A549 (cell line): ENCODE data around the gene SHH. TPM values are rescaled to one million over a fixed set of nuclear protein-coding genes. Genes with fewer than 3 reads are reported as not detected.

Experiments
- ATAC-seq, 2 experiments: fragments of 200-7000 bp in 1 of 2; fragments of >200 bp in 1 of 2; cut with Nextera tagmentation in 1 of 2; cut with Tn5 transposase in 1 of 2; 3 replicates each; pipeline versions ENCODE4 v1.8.0 to v1.9.1; 2018 to 2020; ENCODE audit warnings: mild to moderate bottlenecking in 1 of 2, moderate library complexity in 1 of 2
- CTCF ChIA-PET: fragments of 300-600 bp; sonication (Branson Sonifier 250); formaldehyde crosslinking; extraction: SDS; loops from one replicate; lab custom pipeline; 2021; ENCODE audit warnings: antibody characterized with exemption, inconsistent platforms; lab: Yijun Ruan, JAX
- POLR2A ChIA-PET: fragments of 350-600 bp; formaldehyde crosslinking; extraction: SDS; loops from one replicate; lab custom pipeline; 2021; ENCODE audit warnings: antibody characterized with exemption, inconsistent platforms; lab: Yijun Ruan, JAX
- DNase-seq, 2 experiments: peaks; one replicate each; pipeline versions ENCODE4 v3.0.0 to v3.0.0-alpha.2; 2011 to 2016; ENCODE audit warnings: low read depth in 1 of 2, low spot score in 1 of 2
- FAIRE-seq: peaks from 2 replicates; lab custom pipeline; 2011; peaks lifted over from hg19 to GRCh38; lab: Jason Lieb, UNC
- H3K27ac ChIP-seq, 2 experiments: fragments of >200 bp; sonication (Bioruptor Twin); formaldehyde crosslinking; 3 replicates each; pipeline ENCODE4 v1.5.1; 2016 to 2017
- H3K4me1 ChIP-seq: fragments of >200 bp; sonication (Bioruptor Twin); formaldehyde crosslinking; 3 replicates; pipeline ENCODE4 v1.6.1; 2016
- H3K4me2 ChIP-seq: fragments of >200 bp; sonication (Bioruptor Twin); formaldehyde crosslinking; 3 replicates; pipeline ENCODE4 v1.6.1; 2016
- H3K4me3 ChIP-seq: fragments of >200 bp; sonication (Bioruptor Twin); formaldehyde crosslinking; 3 replicates; pipeline ENCODE4 v1.5.1; 2016
- H3K9me3 ChIP-seq: fragments of >200 bp; sonication (Bioruptor Twin); formaldehyde crosslinking; 3 replicates; pipeline ENCODE4 v1.6.1; 2016
- CEBPB ChIP-seq, 2 experiments: fragments of >200 bp in 1 of 2; sonication (Bioruptor Twin) in 1 of 2; formaldehyde crosslinking in 1 of 2; IDR thresholded peaks; 2 replicates each; pipeline ENCODE4 v1.6.1; 2012 to 2016
- CHD4 ChIP-seq: fragments of 200-600 bp; sonication (generic); IDR thresholded peaks from 2 replicates; pipeline ENCODE4 v1.6.1; 2016; ENCODE audit warnings: antibody characterized with exemption, mild to moderate bottlenecking, borderline replicate concordance
- EHF ChIP-seq: fragments of 250-450 bp; sonication (Bioruptor Pico); IDR thresholded peaks from 2 replicates; pipeline ENCODE4 v1.5.0; 2020; ENCODE audit warnings: mild to moderate bottlenecking
- EHMT2 ChIP-seq: fragments of 200-600 bp; sonication (generic); IDR thresholded peaks from 2 replicates; pipeline ENCODE4 v1.6.1; 2016; ENCODE audit warnings: antibody characterized with exemption, low read depth, mild to moderate bottlenecking, moderate library complexity
- EP300 ChIP-seq, 2 experiments: fragments of >200 bp; sonication (Bioruptor Twin); formaldehyde crosslinking; IDR thresholded peaks; 2 replicates in 1 of 2; 3 replicates in 1 of 2; pipeline ENCODE4 v1.6.1; 2016 to 2017
- FOXS1 ChIP-seq: fragments of 250-450 bp; sonication (Bioruptor Pico); IDR thresholded peaks from 2 replicates; pipeline ENCODE4 v1.5.0; 2020; ENCODE audit warnings: mild to moderate bottlenecking, moderate library complexity
- HEYL ChIP-seq: fragments of 250-450 bp; sonication (Bioruptor Pico); IDR thresholded peaks from 2 replicates; pipeline ENCODE4 v1.8.0; 2021; ENCODE audit warnings: mild to moderate bottlenecking, moderate library complexity
- HOXA7 ChIP-seq: fragments of 250-450 bp; sonication (Bioruptor Pico); IDR thresholded peaks from 2 replicates; pipeline ENCODE4 v1.5.0; 2020; ENCODE audit warnings: mild to moderate bottlenecking, moderate library complexity
- JUNB ChIP-seq: fragments of >200 bp; sonication (Bioruptor Twin); formaldehyde crosslinking; IDR thresholded peaks from 2 replicates; pipeline ENCODE4 v1.6.1; 2016
- MAZ ChIP-seq: fragments of 150-350 bp; IDR thresholded peaks from 2 replicates; pipeline ENCODE4 v1.6.1; 2014; ENCODE audit warnings: antibody characterized with exemption, low read depth, low read length, borderline replicate concordance
- PHF8 ChIP-seq: fragments of 200-600 bp; sonication (generic); IDR thresholded peaks from 2 replicates; pipeline ENCODE4 v1.6.1; 2016; ENCODE audit warnings: low read depth, mild to moderate bottlenecking, antibody characterized with exemption, moderate library complexity, borderline replicate concordance
- POLR2AphosphoS2 ChIP-seq: conservative IDR thresholded peaks from 2 replicates; pipeline ENCODE4 v1.6.1; 2012; ENCODE audit warnings: low read length, improper control_type of control experiment, inconsistent platforms
- SREBF2 ChIP-seq: fragments of 450-650 bp; IDR thresholded peaks from 2 replicates; pipeline ENCODE4 v1.6.1; 2014; ENCODE audit warnings: mild to moderate bottlenecking, moderate library complexity
- TP53 ChIP-seq: fragments of 250-450 bp; sonication (Bioruptor Pico); IDR thresholded peaks from 2 replicates; pipeline ENCODE4 v1.5.0; 2021; ENCODE audit warnings: mild to moderate bottlenecking, moderate library complexity
- ZFP36 ChIP-seq: fragments of 450-650 bp; IDR thresholded peaks from 2 replicates; pipeline ENCODE4 v1.6.1; 2014; ENCODE audit warnings: borderline replicate concordance; ENCODE audit not compliant: partially characterized antibody
- ZSCAN20 ChIP-seq: fragments of 250-450 bp; sonication (Bioruptor Pico); IDR thresholded peaks from 2 replicates; pipeline ENCODE4 v1.8.0; 2022; ENCODE audit warnings: mild to moderate bottlenecking, moderate library complexity
- WGBS: methylation state at CpG from one replicate; pipeline ENCODE4 v1.1.6; 2017; ENCODE audit errors: missing lambda C conversion rate; 5-methylcytosine and 5-hydroxymethylcytosine counted together
- polyA plus RNA-seq, 4 experiments: library from polyadenylated mRNA; depleted of rRNA in 3 of 4; stranded (reverse); fragments of >200 nt; fragmentation: RNase III in 1 of 4; extraction: RNeasy Plus Mini Kit Qiagen cat#74134 plus additional on column Dnase treatment in 1 of 4; gene quantifications; 2 replicates in 3 of 4; 3 replicates in 1 of 4; pipeline ENCODE4 v1.2.3, GENCODE V29; 2011 to 2017
- TF ChIP-seq, protein P1 (sequence below): IDR thresholded peaks from 2 replicates; pipeline ENCODE4 v1.6.1; 2012; ENCODE audit warnings: low read depth, borderline replicate concordance
- TF ChIP-seq, protein P2 (sequence below): IDR thresholded peaks from 2 replicates; pipeline ENCODE4 v1.6.1; 2012
- TF ChIP-seq, protein P3 (sequence below): fragments of 450-650 bp; IDR thresholded peaks from 2 replicates; pipeline ENCODE4 v1.6.1; 2014; ENCODE audit warnings: antibody characterized with exemption
- TF ChIP-seq, protein P4 (sequence below): IDR thresholded peaks from 2 replicates; pipeline ENCODE4 v1.6.1; 2012
- TF ChIP-seq, protein P5 (sequence below): fragments of 250-450 bp; sonication (Bioruptor Pico); IDR thresholded peaks from 2 replicates; pipeline ENCODE4 v1.5.0; 2020; ENCODE audit warnings: low read depth, mild to moderate bottlenecking, moderate library complexity

SHH gene
- polyA plus RNA-seq, 2 of the 4 experiments (the other 2 are of a cell fraction), result 0.84 to 1.2 TPM

DNA sequence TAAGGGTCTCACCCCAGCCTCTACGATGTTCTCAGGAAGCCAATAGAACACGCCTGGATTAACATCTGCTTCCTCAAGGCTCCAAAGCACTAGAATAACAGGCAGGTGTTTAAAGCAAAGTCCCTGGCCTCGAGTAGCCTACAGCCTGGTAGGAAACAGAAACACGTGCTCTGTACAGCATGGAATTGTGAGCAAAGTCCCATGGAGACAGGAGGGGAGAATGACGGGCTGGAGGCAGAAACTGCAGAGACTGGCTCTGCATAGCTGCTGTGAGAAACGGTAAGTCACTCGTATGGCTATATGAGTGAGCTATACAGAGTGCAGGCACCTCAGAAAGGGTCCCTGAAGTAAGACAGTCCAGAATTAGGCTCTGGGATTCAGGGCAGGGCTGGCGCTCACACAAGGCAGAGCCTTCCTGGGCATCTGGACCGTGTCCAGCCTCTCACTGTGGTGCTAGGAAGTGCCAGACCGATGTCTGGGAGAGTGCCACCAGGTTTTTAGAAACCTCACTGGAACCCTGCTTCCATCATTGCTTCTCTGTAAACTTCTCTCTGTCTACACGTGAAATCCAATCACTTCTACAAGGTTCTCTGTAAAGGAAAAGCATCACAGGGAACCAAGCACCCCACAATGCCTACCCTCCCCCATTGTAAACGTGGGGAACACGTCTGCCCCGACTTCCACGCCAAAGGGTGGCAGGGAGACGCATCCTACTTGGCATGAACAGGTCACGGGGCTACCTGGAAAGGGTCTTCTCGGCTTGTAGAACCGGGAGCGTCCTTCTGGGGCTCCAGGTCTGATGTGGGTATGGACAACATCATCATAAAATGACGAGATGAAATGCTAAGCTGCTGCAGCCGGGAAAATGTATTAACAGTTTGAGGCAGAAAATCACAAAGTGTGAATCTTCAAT, 38.8 kb upstream of the SHH start:
- 0 out of 3 replicates have a peak, but pooled peaks cover 6% of the 10 kb centered on the region for H3K9me3 ChIP-seq
- ATAC-seq (no peak; a peak in 2 of 6 replicates), FAIRE-seq (no peak), DNase-seq (no peak)
- no peak overlapping the region for H3K4me3 ChIP-seq
- ChIA-PET POLR2A (no interaction called here), CTCF (interaction anchor here (1.2 kb wide), 1 partner anchor 622 kb away, joined by 3 read pairs; no protein-coding TSS in a partner anchor)
- WGBS, result 68% methylated on average over 22 of the region's 22 CpGs
- 0 out of 3 replicates have a peak, but pooled peaks cover 6% of the 10 kb centered on the region for H3K4me1 ChIP-seq
- TF ChIP-seq CHD4 (no peak), HOXA7 (CRISPR knock-in tag) (no peak), SREBF2 (no peak), FOXS1 (CRISPR knock-in tag) (no peak), EHF (CRISPR knock-in tag) (no peak), JUNB (no peak), ZFP36 (no peak), HEYL (no peak), EP300 (IDR thresholded peaks at IDR 0.05) (no peak)
- TF ChIP-seq, protein P1, sequence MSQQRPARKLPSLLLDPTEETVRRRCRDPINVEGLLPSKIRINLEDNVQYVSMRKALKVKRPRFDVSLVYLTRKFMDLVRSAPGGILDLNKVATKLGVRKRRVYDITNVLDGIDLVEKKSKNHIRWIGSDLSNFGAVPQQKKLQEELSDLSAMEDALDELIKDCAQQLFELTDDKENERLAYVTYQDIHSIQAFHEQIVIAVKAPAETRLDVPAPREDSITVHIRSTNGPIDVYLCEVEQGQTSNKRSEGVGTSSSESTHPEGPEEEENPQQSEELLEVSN, result no peak
- TF ChIP-seq, protein P2, sequence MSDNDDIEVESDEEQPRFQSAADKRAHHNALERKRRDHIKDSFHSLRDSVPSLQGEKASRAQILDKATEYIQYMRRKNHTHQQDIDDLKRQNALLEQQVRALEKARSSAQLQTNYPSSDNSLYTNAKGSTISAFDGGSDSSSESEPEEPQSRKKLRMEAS, result no peak
- TF ChIP-seq, protein P3, sequence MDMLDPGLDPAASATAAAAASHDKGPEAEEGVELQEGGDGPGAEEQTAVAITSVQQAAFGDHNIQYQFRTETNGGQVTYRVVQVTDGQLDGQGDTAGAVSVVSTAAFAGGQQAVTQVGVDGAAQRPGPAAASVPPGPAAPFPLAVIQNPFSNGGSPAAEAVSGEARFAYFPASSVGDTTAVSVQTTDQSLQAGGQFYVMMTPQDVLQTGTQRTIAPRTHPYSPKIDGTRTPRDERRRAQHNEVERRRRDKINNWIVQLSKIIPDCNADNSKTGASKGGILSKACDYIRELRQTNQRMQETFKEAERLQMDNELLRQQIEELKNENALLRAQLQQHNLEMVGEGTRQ, result no peak
- H3K4me2 ChIP-seq, result no peak overlapping the region
- H3K27ac ChIP-seq, result peak overlapping the region; percentile 31 to 72; a peak in 3 of 6 replicates

DNA sequence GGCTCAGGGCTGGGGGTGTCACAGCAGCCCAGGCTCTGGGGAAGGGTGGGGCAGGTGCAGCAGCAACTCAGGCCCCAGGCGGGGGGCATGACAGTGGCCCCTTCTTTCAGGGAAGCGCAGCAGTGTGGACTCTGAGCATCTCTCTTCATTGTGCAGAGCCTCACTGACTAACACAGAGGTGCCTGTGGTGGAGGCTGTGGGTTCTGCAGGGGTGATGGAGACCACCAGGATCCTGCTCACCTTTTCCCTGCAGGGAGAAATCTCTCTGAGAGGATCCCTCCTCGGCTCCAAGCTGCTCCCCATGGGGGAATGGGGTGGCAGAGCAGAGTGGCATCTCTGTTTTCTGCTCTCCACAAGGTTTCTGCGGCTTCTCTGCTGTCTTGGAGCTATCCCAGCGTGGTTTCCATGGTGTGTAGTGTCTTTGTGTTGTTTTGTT, 37.8 kb upstream of the SHH start:
- H3K4me2 ChIP-seq, result no peak overlapping the region
- TF ChIP-seq FOXS1 (CRISPR knock-in tag), result no peak
- TF ChIP-seq, protein P4, sequence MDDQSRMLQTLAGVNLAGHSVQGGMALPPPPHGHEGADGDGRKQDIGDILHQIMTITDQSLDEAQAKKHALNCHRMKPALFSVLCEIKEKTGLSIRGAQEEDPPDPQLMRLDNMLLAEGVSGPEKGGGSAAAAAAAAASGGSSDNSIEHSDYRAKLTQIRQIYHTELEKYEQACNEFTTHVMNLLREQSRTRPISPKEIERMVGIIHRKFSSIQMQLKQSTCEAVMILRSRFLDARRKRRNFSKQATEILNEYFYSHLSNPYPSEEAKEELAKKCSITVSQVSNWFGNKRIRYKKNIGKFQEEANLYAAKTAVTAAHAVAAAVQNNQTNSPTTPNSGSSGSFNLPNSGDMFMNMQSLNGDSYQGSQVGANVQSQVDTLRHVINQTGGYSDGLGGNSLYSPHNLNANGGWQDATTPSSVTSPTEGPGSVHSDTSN, result no peak
- TF ChIP-seq POLR2AphosphoS2, result no peak
- TF ChIP-seq MAZ, result no peak
- TF ChIP-seq HEYL, result no peak
- TF ChIP-seq, protein P2, result no peak
- no peak for TF ChIP-seq CEBPB (IDR thresholded peaks at IDR 0.05)
- TF ChIP-seq TP53 (CRISPR knock-in tag), result no peak
- TF ChIP-seq, protein P5, sequence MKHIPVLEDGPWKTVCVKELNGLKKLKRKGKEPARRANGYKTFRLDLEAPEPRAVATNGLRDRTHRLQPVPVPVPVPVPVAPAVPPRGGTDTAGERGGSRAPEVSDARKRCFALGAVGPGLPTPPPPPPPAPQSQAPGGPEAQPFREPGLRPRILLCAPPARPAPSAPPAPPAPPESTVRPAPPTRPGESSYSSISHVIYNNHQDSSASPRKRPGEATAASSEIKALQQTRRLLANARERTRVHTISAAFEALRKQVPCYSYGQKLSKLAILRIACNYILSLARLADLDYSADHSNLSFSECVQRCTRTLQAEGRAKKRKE (CRISPR knock-in tag), result no peak
- TF ChIP-seq ZSCAN20 (CRISPR knock-in tag), result no peak
- no peak for TF ChIP-seq ZFP36
- TF ChIP-seq JUNB, result no peak
- no peak for TF ChIP-seq EHMT2
- no peak for TF ChIP-seq PHF8
- H3K27ac ChIP-seq, result peak overlapping the region in 1 of 2 experiments; percentile 54; a peak in 3 of 6 replicates
- no peak for ATAC-seq
- CTCF ChIA-PET, result interaction anchor here (1.2 to 1.4 kb wide), 2 partner anchors 34 to 623 kb away, joined by 3 read pairs; no protein-coding TSS in a partner anchor
- 0 out of 3 replicates have a peak, but pooled peaks cover 4% of the 10 kb centered on the region for H3K9me3 ChIP-seq
- no peak for FAIRE-seq
- no peak for DNase-seq
- H3K4me3 ChIP-seq, result no peak overlapping the region
- WGBS, result 63% methylated on average over 4 of the region's 5 CpGs
- H3K4me1 ChIP-seq, result peaks cover 6% of the 10 kb centered on the region; the same call in 1 of the 3 replicates
- POLR2A ChIA-PET, result no interaction called here
